ENCODE measurements around the gene GABBR1.

GABBR1 gene

GRCh38 chr6:29566856-29567255 is 66.1 kb downstream of the GABBR1 start:
- DNase-seq (ENCODE audit: low spot score): no peak

DNA sequence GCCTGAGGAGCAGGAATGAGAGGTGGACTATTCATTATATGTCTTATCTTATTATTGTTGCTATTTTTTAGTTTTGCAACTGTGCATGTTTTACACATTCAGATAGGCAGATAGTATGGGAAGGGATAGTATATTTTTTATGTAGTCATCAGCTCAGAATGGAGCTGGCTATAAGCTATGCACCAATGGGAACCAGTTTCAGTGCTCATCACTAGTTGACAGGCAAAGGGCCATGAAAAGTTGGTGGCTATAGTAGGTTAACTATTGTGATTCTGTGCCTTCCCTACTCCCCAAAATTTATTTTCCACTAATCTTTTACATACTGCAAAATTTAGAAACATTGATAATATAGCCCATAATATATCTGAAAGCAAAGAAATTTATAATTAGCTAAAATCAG is 68.1 kb downstream of the GABBR1 start:
- no peak for DNase-seq (ENCODE audit: low spot score)

DNA sequence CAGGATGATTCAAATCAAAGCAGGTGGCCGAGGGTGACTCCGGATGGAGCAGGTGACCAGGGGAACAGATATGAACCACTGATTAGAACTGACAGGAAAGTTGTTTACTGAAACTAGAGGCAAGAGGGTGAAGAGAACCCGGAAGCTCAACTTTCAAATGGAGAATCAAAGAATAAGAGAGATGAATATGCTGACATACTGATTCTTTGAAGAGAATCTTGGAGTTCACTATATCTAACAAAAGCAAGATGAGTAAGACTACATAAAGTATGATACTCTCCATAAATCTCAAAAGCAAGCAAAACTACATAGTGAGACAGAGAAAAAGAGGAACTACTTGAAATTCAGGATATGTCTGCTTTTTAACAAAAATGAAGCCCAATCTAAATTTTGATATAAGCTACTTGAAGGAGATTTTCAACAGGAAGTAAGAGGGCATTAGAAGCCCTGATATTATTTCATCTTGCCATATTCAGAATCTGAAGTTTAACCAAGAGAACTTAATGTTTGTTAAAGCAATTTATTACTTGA is 69.5 kb downstream of the GABBR1 start:
- DNase-seq (ENCODE audit: low spot score): no peak

DNA sequence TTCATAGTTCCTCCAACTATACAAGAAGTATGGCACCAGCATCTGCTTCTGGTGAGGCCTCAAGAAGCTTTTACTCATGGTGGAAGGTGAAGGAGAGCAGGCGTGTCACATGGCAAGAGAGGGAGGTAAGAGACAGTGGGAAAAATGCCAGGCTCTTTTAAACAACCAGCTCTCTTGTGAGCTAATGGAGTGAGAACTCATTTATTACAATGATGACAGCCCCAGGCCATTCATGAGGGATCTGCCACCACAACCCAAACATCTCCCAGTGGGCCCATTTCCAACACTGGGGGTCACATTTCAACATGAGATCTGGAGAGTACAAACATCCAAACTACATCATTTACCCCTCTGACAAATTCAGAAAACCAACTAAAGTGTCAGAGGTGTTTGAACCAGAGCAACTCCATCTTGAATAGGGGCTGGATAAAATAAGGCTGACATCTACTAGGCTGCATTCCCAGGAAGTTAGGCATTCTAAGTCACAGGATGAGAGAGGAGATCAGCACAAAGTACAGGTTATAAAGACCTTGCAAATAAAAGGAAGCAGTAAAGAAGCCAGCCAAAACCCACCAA is 71.3 kb downstream of the GABBR1 start:
- peak; percentile 20 for DNase-seq (ENCODE audit: low spot score)

GRCh38 chr6:29561091-29561490 is 71.9 kb downstream of the GABBR1 start:
- peak; percentile 46 for DNase-seq (ENCODE audit: low spot score)

- peak; percentile 63 for DNase-seq (ENCODE audit: low spot score)
Measured at GRCh38 chr6:29559524-29560287, 73.3 kb downstream of the GABBR1 start, which contains the start of gene UBD. TSS of gene UBD (minus strand) at chr6:29559732. CDS start at chr6:29559701, 31 bp downstream.

DNA sequence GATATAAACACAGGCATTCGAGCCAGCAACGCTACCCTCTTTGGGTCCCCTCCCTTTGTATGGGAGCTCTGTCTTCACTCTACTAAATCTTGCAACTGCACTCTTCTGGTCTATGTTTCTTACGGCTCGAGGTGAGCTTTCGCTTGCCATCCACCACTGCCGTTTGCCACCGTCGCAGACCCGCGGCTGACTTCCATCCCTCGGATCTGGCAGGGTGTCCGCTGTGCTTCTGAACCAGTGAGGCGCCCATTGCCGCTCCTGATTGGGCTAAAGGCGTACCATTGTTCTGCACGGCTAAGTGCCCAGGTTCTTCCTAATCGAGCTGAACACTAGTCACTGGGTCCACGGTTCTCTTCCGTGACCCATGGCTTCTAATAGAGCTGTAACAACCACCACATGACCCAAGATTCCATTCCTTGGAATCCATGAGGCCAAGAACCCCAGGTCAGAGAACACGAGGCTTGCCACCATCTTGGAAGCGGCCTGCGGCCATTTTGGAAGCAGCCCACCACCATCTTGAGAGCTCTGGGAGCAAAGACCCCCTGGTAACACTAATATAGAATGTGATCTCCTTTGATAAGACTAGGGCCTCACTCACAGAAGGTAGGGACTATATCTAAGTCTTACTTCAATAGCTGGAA is 74.4 kb downstream of the GABBR1 start:
- DNase-seq (ENCODE audit: low spot score): no peak

DNA sequence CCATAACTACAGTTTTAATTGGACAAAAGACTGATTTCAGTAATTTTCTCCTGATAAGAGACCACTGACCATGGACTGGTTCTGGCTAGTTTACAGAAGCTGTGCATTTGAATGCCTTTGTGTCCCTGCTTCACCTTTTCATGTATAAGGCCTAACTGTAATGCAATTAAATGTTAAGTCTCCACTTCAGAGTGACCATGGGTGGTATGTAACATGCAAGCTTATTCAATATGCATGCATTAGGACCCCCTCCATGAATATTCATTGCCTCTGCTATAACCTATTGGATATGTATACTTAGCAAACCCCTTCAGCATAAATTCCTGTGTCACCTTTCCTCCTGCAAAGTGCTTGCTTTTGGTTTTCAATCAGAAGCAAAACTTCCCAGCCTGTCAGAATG is 75.7 kb downstream of the GABBR1 start:
- DNase-seq (ENCODE audit: low spot score): no peak

- no peak for DNase-seq (ENCODE audit: low spot score)
Measured at GRCh38 chr6:29554764-29555163, 78.2 kb downstream of the GABBR1 start.

- peak; percentile 48 for DNase-seq (ENCODE audit: low spot score)
Measured at GRCh38 chr6:29553268-29554057, 79.5 kb downstream of the GABBR1 start.

DNA sequence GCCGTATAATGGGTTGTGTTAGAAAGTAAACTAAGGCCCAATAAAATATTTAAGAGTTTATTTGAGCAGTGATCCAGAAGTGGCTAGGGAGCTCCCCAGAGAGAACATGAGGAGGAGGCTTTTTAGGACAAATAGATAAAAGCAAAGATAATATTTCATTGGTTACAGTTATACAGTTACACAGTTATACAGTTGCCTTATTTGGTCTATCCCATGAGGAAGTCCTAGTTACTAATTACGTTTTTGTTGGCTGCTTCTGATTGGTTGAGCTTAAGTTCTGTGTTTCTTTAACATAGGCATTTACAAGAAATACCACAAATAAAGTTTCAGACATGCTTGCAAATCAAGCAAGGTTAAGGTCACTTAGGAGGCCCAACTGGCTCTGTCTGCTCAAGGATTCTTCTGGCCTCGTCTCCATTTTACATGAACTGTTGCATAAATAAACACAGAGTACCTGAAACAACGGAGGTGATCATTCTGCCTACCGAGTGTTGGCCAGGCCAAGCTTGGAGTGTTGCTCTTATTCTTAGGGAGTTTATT is 80.4 kb downstream of the GABBR1 start:
- DNase-seq (ENCODE audit: low spot score): peak; percentile 66

- no peak for DNase-seq (ENCODE audit: low spot score)
Measured at GRCh38 chr6:29547573-29547972, 85.4 kb downstream of the GABBR1 start.

DNA sequence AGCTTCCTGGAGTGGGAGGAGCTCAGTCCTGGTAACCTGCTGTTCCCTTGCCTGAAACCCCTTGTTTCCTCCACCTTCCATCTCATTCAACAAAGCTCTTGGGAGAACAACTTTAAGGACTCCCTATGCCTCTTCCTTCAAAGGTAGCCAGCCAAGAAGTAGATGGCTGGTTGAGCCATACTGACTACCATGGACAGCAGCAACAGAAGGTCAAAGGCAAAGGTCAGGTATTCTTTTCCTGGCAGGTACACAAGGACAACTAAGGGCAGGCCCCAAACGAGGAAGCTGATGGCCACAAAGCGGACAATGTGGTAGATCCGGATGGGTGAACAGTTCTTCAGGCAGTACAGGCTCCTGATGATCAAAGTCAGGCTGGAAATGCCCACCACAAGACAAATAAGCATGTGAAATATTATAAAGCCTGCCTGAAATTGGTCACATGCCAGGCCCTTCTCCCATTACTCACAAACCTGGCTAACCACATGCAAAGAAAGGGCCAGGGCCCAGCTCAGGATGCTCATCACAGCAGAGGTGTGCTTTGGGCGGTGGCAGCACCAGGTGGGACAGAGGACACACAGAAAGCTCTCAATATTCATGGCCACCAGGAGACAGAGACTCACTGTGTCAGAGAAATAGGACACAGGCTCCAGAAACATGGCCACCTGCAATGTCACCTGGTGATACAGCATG is 95.1 kb downstream of the GABBR1 start:
- DNase-seq (ENCODE audit: low spot score): peak; percentile 1

GRCh38 chr6:29532320-29532951 is 100.5 kb downstream of the GABBR1 start:
- DNase-seq (ENCODE audit: low spot score): no peak

DNA sequence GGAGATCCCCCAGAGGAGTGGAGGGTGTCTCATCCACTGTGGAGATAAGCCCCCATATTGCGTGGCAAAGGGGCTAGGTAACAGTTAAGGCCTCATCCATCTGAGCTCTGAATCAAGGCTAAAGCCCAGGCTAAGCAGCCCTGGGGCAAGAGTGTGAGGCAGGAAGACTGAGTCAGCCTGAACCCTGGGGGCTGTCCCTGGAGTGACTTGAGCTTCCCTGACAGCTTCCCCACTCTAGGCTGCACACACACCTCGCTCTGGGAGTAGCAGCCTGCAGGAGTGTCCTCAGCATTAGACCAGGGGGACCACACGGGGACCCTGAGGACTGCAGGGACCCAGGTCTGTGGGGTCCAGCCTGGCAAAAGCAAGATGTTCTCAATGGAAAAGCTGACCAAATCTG is 101.3 kb downstream of the GABBR1 start:
- DNase-seq (ENCODE audit: low spot score): peak; percentile 53

DNA sequence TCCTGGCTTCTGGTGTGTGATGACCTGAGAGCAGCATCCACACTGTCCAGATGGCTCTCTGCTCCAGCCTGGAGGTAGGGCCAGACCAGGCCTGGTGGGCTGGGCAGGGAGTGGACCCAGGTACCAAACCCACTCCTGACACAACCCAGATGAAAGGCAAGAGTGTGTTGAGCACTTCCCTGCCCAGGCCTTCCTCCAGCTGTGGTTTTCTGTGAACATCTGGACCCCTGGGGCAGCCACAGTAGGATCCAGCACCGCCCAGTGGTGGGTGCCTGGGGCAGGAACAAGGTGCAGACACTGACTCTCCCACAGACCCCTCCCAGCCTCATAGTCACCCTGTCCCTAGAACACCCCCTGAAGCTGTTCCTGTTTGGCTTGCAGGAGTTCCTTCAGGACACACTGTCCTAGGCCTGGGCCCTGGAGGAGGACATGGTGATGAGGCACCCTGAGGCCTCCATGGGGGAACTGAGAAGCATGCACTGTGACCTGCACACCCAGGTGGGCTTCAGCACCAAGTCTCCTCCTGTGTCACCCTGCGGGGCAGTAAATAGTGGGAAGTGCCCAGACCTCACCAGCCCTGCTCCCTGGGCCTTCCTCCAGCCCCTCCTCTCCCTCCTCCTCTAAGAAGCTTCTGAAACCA is 102.2 kb downstream of the GABBR1 start:
- no peak for DNase-seq (ENCODE audit: low spot score)

DNA sequence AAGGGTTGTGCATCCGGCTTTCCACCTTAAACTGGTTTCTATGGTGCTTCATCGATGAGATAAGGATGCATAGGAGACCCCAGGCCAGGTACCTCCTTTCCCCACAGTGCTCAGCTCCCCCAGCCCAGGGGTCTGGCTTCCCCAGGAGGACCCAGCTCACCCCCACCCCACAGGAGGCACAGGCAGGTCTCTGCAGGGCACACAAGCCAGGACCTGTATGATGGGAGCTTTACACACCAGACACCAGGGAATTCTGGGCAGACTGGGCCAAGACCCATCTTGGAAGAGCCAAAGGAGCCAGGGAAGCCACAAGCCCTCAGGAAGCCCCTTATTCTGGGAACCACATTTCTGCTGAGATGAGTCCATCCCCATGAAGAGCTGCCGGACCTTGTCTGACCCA is 103.0 kb downstream of the GABBR1 start:
- DNase-seq (ENCODE audit: low spot score): no peak

DNA sequence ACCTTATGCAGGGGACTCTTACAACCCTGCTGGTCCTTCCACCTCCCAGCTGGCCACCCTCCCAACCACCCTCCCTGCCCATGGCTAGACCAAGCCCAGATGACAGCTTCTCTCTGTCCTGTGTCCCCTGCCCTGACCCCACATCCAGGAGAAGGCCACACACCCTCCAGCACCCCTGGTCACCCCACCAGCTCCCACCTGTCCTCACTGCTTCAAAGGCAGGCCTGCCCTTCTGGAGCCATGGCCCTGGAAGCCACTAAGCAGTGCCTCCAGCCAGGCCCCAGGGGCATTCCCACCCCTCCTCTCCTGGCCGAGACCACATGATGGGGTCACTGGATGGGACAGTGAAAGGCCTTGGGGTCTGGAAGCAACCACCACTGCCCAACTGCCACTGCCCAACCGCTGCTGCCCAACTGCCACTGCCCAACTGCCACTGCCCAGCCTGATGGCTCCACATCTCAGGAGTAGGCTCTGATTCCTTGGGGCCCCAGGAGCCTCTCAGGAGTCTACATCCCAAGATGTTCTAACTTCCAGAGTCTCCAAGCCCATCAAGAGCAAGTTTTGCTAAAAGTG is 103.9 kb downstream of the GABBR1 start:
- no peak for DNase-seq (ENCODE audit: low spot score)

GRCh38 chr6:29528300-29528931 is 104.6 kb downstream of the GABBR1 start:
- no peak for DNase-seq (ENCODE audit: low spot score)
